GM18868 (cell line): ENCODE measurements around the gene SLC17A8.
A peak's percentile ranks its signal among the peaks of the same experiment; 100 is the strongest.
"Not testable (repeated sequence)": the region's sequence is repeated elsewhere in the genome, so short reads cannot be mapped to it uniquely, and the experiment has no call there.

Experiments
- ATAC-seq: cut with Tn5 transposase; IDR thresholded peaks from one replicate; pipeline ENCODE4 v1.9.1; 2021; ENCODE audit warnings: mild to moderate bottlenecking, moderate library complexity; ENCODE audit not compliant: unreplicated experiment

Gene SLC17A8

GRCh38 chr12:100356644-100357223 lies at the start of gene SLC17A8:
Gene SLC17A8, plus strand, starts transcription at chr12:100357074. Its CDS starts 318 bp downstream, at chr12:100357392.
- ATAC-seq = no peak

- ATAC-seq = not testable (repeated sequence)
These were observed 48.7 kb upstream of the SLC17A8 start for GRCh38 chr12:100308138-100308537.

- ATAC-seq = no peak
These were observed 45.6 kb upstream of the SLC17A8 start for GRCh38 chr12:100311317-100311716.

GRCh38 chr12:100317371-100317770 lies 39.5 kb upstream of the SLC17A8 start:
- no peak for ATAC-seq

GRCh38 chr12:100324498-100324897 lies 32.4 kb upstream of the SLC17A8 start:
- ATAC-seq = no peak

GRCh38 chr12:100326208-100326607 lies 30.7 kb upstream of the SLC17A8 start:
- no peak for ATAC-seq

GRCh38 chr12:100329800-100330199 lies 27.1 kb upstream of the SLC17A8 start:
- ATAC-seq = peak; percentile 97

- ATAC-seq = no peak
These were observed 25.0 kb upstream of the SLC17A8 start for GRCh38 chr12:100331871-100332270.

GRCh38 chr12:100332852-100333251 lies 24.0 kb upstream of the SLC17A8 start:
- ATAC-seq = no peak

GRCh38 chr12:100337299-100337698 lies 19.6 kb upstream of the SLC17A8 start:
- ATAC-seq = no peak

- ATAC-seq = no peak
These were observed 19.1 kb upstream of the SLC17A8 start for GRCh38 chr12:100337727-100338126.

- ATAC-seq = peak; percentile 53
These were observed 17.8 kb upstream of the SLC17A8 start for GRCh38 chr12:100339071-100339470.

- not testable (repeated sequence) for ATAC-seq
These were observed 14.0 kb upstream of the SLC17A8 start for GRCh38 chr12:100342897-100343296.

- ATAC-seq = not testable (repeated sequence)
These were observed 12.5 kb upstream of the SLC17A8 start for GRCh38 chr12:100344351-100344750.

- ATAC-seq = no peak
These were observed 11.7 kb upstream of the SLC17A8 start for GRCh38 chr12:100345020-100345767.

- ATAC-seq = no peak
These were observed 10.2 kb upstream of the SLC17A8 start for GRCh38 chr12:100346660-100347059.

GRCh38 chr12:100348657-100349454 lies 8.0 kb upstream of the SLC17A8 start:
- peak; percentile 53 for ATAC-seq

- no peak for ATAC-seq
These were observed 2.4 kb downstream of the SLC17A8 start for GRCh38 chr12:100359248-100359647.

GRCh38 chr12:100359822-100360221 lies 2.9 kb downstream of the SLC17A8 start:
- no peak for ATAC-seq

GRCh38 chr12:100360450-100360849 lies 3.6 kb downstream of the SLC17A8 start:
- ATAC-seq = no peak

GRCh38 chr12:100364324-100364723 lies 7.5 kb downstream of the SLC17A8 start:
- ATAC-seq = no peak

GRCh38 chr12:100365411-100365810 lies 8.5 kb downstream of the SLC17A8 start:
- no peak for ATAC-seq
